HG03025 (cell line): ENCODE data around the gene STOML3.

ENCODE experiments used
- ATAC-seq: cut with Tn5 transposase; IDR thresholded peaks from one replicate; pipeline ENCODE4 v1.9.1; 2021; ENCODE audit warnings: mild to moderate bottlenecking, moderate library complexity; ENCODE audit not compliant: unreplicated experiment, low FRiP score

STOML3 gene

GRCh38 chr13:38993381-38993780 is 2.8 kb upstream of the STOML3 start:
- ATAC-seq = no peak

DNA sequence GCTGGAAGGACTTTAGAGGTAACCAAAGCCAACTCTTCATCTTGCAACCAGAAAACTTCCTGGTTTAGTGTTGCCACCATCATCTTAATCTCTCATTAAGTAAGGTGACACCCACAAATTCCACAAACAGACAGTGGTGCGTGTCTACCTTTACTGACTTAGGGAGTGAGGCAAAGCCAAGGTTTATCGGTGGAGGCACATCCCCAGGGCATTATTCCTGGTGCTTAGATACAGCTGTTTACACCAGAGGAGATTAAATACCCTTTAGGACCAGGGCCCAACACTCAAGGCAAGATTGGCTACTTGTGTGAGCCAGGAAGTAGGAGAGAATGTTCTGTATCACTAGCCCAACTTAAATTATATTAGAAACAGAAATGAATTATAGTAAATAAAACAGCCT is 9.5 kb downstream of the STOML3 start:
- no peak for ATAC-seq

GRCh38 chr13:38980750-38981078 is 9.9 kb downstream of the STOML3 start:
- no peak for ATAC-seq

DNA sequence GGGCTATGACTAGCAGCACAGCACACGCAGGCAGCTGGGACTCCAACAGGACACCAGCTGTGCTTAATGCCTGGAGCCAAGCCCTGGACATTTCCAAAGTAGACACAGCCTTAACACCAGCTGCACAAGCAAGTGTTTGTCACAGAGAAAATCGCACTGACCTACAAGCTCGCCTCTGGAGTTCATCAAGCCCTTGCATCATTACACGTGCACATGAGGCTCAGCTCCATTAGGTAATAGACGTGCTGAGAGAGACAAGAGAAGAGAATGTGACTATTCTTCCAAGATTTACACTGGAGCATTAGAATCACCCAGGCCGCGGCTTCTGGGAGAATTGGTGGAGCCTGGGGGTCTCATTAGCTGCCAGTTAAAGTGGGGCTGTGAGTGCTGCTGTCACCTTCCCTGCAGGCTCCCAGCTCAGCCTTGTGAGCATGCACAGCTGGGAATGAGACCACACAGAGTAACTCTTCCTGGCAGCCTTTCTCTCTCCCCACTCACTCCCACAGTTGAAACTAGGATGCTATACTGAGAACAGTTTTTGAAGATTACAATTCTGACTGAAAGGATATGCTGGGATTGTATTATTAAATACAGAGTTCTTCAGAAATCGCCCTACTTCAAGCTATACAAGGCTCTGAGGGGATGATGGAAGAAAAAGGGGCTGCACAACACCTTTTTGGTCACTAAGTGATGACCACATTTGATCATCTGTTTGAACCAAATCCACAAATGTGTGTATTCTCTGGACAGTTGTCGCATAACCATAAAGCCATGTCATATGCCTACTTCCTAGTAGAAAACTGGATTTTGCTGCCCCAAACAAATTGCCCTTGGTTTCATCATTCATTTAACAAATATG is 10.5 kb downstream of the STOML3 start:
- ATAC-seq = no peak

GRCh38 chr13:38970380-38971051 is 20.1 kb downstream of the STOML3 start:
- no peak for ATAC-seq

GRCh38 chr13:38969187-38969586 is 21.4 kb downstream of the STOML3 start:
- ATAC-seq = no peak

DNA sequence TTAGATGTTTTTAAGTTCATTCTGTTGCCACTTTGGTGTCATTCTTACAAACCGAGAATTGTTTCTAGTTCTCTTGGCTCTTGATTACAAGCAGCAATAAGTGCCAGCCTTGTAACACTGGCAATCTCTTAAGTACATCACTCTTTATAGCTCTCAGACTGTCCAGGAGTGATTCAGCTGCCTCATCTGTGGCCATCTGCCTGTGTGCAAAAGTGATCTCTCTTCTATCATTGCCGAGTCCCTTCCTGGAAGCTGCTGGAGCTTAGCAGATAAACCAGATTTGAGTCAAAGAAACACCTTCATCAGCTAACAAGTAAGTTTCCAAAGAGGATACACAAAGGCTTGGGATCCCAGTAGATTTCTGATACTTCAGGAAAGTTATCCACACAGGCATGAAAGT is 23.2 kb downstream of the STOML3 start:
- ATAC-seq = no peak

- ATAC-seq = no peak
Measured at GRCh38 chr13:38965281-38965680, 25.4 kb downstream of the STOML3 start.

DNA sequence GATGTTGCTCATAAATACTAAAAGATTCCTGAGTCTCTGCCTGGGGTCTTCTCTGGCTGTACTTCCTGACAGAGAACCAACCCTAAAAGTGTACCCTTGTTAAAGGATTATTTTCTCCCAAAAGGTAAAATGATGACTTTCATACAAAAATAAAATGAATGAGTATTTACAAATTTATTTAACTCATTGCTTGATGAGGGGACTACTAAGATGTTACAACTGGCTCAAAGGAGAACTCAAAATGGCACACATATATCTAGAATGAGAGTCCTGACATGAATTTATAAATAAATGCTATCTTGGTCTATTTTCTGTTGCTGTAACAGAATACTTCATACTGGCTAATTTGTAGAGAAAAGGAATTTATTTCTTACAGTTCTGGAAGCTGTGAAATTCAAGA is 30.5 kb downstream of the STOML3 start:
- ATAC-seq = no peak

DNA sequence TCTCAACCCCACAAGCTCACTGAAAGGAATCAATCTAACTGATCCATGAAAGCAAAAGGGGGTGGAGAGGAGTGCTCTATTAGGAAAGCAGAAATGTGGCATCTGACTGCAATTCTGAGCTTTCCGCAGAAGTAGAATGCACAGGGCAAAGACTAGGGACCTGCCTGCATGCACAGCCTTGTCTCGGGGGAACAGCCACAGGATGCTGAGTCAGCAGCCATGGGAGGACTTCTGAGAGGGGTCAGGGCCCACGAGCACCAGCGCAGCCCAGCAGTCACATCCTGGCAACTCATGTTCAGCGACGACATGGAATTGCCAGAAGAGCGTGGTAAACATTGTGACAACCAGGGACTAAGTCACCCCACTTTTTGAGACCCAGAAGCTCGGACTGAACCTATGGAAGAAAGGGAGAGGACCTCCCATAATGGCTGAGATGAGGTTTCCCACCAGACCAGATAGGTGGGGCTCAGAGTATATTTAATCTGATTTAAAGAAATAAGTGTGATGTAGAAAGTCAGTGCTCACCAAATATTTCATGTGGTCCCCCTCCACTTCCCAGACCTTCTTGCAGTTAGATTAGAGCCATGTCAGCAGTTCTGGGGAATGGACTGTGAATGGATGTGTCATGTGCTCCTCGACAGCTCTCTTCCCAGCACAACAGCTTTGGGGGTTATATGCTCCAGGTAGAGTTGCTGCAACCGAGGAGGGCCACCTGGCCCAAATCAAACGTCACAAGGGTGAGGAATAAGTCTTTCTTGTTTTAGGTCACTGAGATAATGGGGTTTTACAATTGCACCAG is 32.6 kb downstream of the STOML3 start:
- ATAC-seq = no peak

DNA sequence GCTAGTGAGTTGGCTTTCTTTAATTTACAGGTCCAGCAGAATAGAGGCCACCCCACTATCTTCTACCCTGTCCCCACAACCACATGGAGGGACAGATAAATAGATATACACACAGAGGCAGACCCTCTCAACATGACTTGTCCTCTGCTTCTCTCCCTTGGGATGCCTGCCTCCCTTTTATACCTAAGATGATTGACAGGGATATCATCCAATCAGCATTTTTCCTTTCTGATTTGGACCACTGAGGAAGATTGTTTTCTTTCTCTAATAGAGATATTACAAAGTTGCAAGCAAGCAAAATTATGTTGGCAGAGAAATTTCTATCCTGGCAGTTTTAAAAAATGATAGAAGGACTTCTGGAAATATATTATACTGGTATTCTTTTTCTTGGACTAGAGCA is 35.8 kb downstream of the STOML3 start:
- no peak for ATAC-seq

- ATAC-seq = no peak
Measured at GRCh38 chr13:38954291-38954690, 36.3 kb downstream of the STOML3 start.

- ATAC-seq = no peak
Measured at GRCh38 chr13:38952827-38953226, 37.8 kb downstream of the STOML3 start.

DNA sequence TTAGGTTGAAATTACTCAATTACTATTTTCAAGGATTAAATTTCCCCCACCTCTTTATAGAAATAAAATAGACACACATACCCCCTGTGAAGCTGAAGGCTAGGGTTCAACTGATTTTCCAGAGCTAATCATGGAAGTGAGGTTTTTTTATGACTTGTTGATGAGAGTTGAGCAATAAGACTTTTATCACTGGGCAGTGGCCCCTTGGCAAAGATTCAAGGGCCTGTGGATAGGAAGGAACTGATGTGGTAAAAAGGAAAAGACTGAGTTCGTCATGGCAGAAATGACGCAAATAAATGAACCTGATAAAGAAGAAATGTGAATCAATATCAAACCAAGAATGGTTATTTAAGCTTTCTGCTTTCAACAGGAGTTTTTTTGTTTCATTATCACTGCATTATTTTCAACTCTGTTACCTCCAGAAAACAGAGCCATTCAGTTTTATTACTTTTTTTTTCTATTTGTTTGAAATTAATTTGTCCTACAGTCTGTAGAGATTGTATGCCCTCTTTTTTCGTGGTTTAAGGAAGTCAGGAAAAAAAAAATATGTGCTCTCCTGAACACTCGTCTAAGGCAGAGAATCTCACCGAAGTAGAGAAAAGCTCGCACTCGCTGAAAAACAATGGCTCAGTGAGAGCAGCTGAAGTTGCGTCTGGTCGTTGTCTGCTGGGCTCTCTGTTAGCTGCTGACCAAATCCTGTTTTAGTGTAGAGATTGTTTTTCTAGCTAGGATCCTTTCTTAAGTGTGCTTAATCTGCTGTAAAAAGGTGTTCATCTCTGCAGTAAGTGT is 38.9 kb downstream of the STOML3 start:
- no peak for ATAC-seq

DNA sequence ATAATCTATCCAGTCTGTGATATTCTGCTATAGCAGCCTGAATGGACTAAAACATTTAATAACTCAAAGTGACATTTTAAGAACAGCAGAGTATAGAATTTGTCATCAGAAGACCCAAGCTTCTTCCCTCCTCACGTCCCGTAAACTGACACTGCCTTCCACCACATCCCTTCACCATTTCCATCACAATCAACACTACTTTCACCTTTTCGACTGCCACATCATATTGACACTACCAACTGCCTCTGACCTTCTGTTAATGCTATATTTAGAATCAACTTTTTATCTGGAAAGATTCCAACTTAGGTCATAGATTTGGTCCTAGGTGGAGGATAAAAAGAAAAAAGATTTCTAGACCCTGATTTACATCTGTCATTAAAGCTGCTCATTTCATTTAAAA is 39.6 kb downstream of the STOML3 start:
- no peak for ATAC-seq

DNA sequence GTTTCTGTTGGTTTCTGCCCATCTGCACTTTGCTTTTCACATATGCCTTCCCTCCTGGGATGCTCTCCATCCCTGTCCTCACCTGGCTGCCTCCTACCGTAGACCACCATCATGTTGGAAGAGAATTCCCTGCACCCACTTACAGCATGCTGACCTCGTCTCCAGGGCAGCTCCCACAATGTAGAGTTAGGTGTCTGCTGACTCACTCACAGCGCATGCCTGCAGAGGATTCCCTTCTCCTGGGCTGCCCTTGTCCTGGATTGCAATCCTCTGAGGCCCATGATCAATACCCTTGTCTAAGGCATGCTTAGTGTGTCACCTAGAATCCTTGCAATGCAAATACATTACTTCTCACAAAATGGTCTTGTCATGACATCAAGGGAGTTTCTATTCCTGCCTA is 43.6 kb downstream of the STOML3 start:
- no peak for ATAC-seq

DNA sequence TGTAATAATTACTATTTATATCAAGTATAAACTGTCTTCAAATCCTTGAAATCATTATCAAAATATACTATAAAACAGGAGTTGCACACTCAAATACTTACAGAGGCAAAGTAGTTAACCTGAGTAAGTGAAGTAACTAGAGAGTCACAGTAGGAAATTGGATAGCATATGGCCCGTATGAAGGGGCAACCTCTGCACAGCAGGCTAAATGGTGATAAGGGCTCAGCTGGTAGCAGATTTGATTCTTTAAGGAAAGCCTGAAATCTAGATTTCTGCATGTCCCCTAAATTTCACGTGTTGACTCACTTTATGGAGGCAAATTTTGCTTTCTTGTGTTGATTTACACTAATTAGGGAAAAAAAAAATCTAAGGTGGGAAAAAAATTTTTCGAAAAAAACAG is 46.4 kb downstream of the STOML3 start:
- ATAC-seq = no peak

GRCh38 chr13:38943231-38943630 is 47.4 kb downstream of the STOML3 start:
- no peak for ATAC-seq

GRCh38 chr13:38941353-38941945 is 49.2 kb downstream of the STOML3 start:
- ATAC-seq = no peak

- ATAC-seq = no peak
Measured at GRCh38 chr13:38933786-38934185, 56.8 kb downstream of the STOML3 start.
